ENCODE data around the gene GAK. TPM values are rescaled to one million over a fixed set of nuclear protein-coding genes. Genes with fewer than 3 reads are reported as not detected.

GAK gene
- total and polyA plus RNA-seq, 2 of the 13 experiments (the other 11 are each of a cell fraction or from before 2014, with no cell fraction given): 17.5 to 44.3 TPM

- Histone ChIP-seq H3K4me3 (replicated peaks in 1 of 3; ENCODE audit: insufficient read depth in 1 of 3, low read depth in 2 of 3, low read length in 3 of 3) (no peak overlapping the region), H3K4me1 (ENCODE audit: insufficient read depth, low read length) (peaks cover 10% of the 10 kb centered on the region), H3K27ac (ENCODE audit: extremely low read length, insufficient read depth, low read length) (no peak overlapping the region), H3K9ac (ENCODE audit: insufficient read depth, low read depth, low read length) (no peak overlapping the region), H3K4me2 (ENCODE audit: low read depth, low read length) (no peak overlapping the region), H4K20me1 (ENCODE audit: insufficient read depth, low read length) (peaks cover 3% of the 10 kb centered on the region; the same call in 1 of the 2 replicates), H3K79me2 (ENCODE audit: insufficient read depth, low read length) (no peaks in the 10 kb centered on the region), H3K9me3 (ENCODE audit: low read length) (no peaks in the 10 kb centered on the region), H3K36me3 (replicated peaks in 1 of 2; ENCODE audit: control insufficient read depth in 1 of 2, insufficient read depth in 2 of 2, low read length in 2 of 2) (no peaks in the 10 kb centered on the region), H2AFZ (ENCODE audit: low read length) (no peak overlapping the region), H3K27me3 (ENCODE audit: control insufficient read depth in 1 of 2, insufficient read depth in 2 of 2, low read length in 2 of 2) (no peaks in the 10 kb centered on the region)
- ChIA-PET POLR2A (no interaction called here), CTCF (ENCODE audit: low intra/inter-chr PET ratio, low total read pairs) (no interaction called here)
- no TSS peak for BruUV-seq (replicated peaks)
- no peak for TF ChIP-seq RXRA (CRISPR knock-in tag; IDR thresholded peaks at IDR 0.05)
- 96% methylated on average over 19 of the region's 24 CpGs for WGBS (ENCODE audit: low lambda C conversion rate)
- FAIRE-seq (no peak), DNase-seq (ENCODE audit: low spot score) (no peak), ATAC-seq (no peak)
- in situ Hi-C loops (cut with HindIII; ENCODE audit: extremely low pct_ligation_motif_present, low pct_unique_long_range_greater_than_20kb) (no loop called here), intact Hi-C loops (cut with micrococcal nuclease; ENCODE audit: unreplicated experiment) (no loop called here)
These were observed 36.1 kb upstream of the GAK start for GRCh38 chr4:968221-968620.

- ATAC-seq: no peak
- Histone ChIP-seq H4K20me1 (ENCODE audit: insufficient read depth, low read length) (peaks cover 3% of the 10 kb centered on the region; the same call in 1 of the 2 replicates), H3K4me2 (ENCODE audit: low read depth, low read length) (no peak overlapping the region), H3K4me3 (replicated peaks in 1 of 3; ENCODE audit: insufficient read depth in 1 of 3, low read depth in 2 of 3, low read length in 3 of 3) (no peak overlapping the region), H2AFZ (ENCODE audit: low read length) (no peak overlapping the region), H3K27me3 (ENCODE audit: control insufficient read depth in 1 of 2, insufficient read depth in 2 of 2, low read length in 2 of 2) (no peaks in the 10 kb centered on the region), H3K9ac (ENCODE audit: insufficient read depth, low read depth, low read length) (no peak overlapping the region), H3K36me3 (replicated peaks in 1 of 2; ENCODE audit: control insufficient read depth in 1 of 2, insufficient read depth in 2 of 2, low read length in 2 of 2) (0 out of 5 replicates have a peak, but pooled peaks cover 0 to 1% of the 10 kb centered on the region in 2 experiments), H3K4me1 (ENCODE audit: insufficient read depth, low read length) (peaks cover 10% of the 10 kb centered on the region), H3K27ac (ENCODE audit: extremely low read length, insufficient read depth, low read length) (no peak overlapping the region), H3K79me2 (ENCODE audit: insufficient read depth, low read length) (no peaks in the 10 kb centered on the region), H3K9me3 (ENCODE audit: low read length) (no peaks in the 10 kb centered on the region)
- no peak for FAIRE-seq
- ChIA-PET CTCF (ENCODE audit: low intra/inter-chr PET ratio, low total read pairs) (no interaction called here), POLR2A (no interaction called here)
- 97% methylated on average over 45 of the region's 76 CpGs for WGBS (ENCODE audit: low lambda C conversion rate)
- no peak for DNase-seq (ENCODE audit: low spot score)
- intact Hi-C loops (cut with micrococcal nuclease; ENCODE audit: unreplicated experiment) (no loop called here), in situ Hi-C loops (cut with HindIII; ENCODE audit: extremely low pct_ligation_motif_present, low pct_unique_long_range_greater_than_20kb) (no loop called here)
- BruUV-seq (replicated peaks): no TSS peak
- TF ChIP-seq MEIS1 (CRISPR knock-in tag; IDR thresholded peaks at IDR 0.05; ENCODE audit: borderline replicate concordance): no peak
- TF ChIP-seq FOXA3 (CRISPR knock-in tag; IDR thresholded peaks at IDR 0.05): no peak
- no peak for TF ChIP-seq ZNF354B (CRISPR knock-in tag; IDR thresholded peaks at IDR 0.05)
- TF ChIP-seq GLI4 (CRISPR knock-in tag; IDR thresholded peaks at IDR 0.05; ENCODE audit: borderline replicate concordance): no peak
- no peak for TF ChIP-seq YY1 (IDR thresholded peaks at IDR 0.05; ENCODE audit: insufficient read depth, insufficient replicate concordance, low read depth, low read length)
- no peak for TF ChIP-seq ZNF737 (CRISPR knock-in tag; IDR thresholded peaks at IDR 0.05; ENCODE audit: borderline replicate concordance)
- no peak for TF ChIP-seq GABPA (IDR thresholded peaks at IDR 0.05; ENCODE audit: low read depth, low read length)
- TF ChIP-seq GABPA (CRISPR knock-in tag; IDR thresholded peaks at IDR 0.05; ENCODE audit: low read depth): no peak
- no peak for TF ChIP-seq NFATC3 (CRISPR knock-in tag; IDR thresholded peaks at IDR 0.05)
- TF ChIP-seq ZNF746 (CRISPR knock-in tag; IDR thresholded peaks at IDR 0.05): no peak
- TF ChIP-seq NR2C2 (CRISPR knock-in tag; IDR thresholded peaks at IDR 0.05; ENCODE audit: borderline replicate concordance): no peak
- no peak for TF ChIP-seq SALL2 (CRISPR knock-in tag; IDR thresholded peaks at IDR 0.05)
- TF ChIP-seq MIER3 (CRISPR knock-in tag; IDR thresholded peaks at IDR 0.05; ENCODE audit: borderline replicate concordance): no peak
- TF ChIP-seq SAFB2 (CRISPR knock-in tag; IDR thresholded peaks at IDR 0.05; ENCODE audit: borderline replicate concordance, low read depth): no peak
These were observed 35.3 kb upstream of the GAK start for GRCh38 chr4:967113-968104.
